CD14-positive monocyte (primary cell): Measurements from ENCODE around the gene CLVS2. TPM values are rescaled to one million over a fixed set of nuclear protein-coding genes. Genes with fewer than 3 reads are reported as not detected.

Source experiments
- DNase-seq, 3 donors: peaks; one replicate each; pipeline ENCODE4 v3.0.0-alpha.2; 2011 to 2022
- H2AFZ ChIP-seq: 2 replicates; pipeline ENCODE4 v1.6.0; 2012; ENCODE audit warnings: mild to moderate bottlenecking, low read depth, low read length, inconsistent platforms; ENCODE audit not compliant: insufficient read depth, poor library complexity, severe bottlenecking
- H3K27ac ChIP-seq, 2 donors: 1 replicate in 1 of 2; 2 replicates in 1 of 2; pipeline ENCODE4 v1.5.1; 2012 to 2013; ENCODE audit warnings: low read length in 2 of 2, control low read depth in 1 of 2, inconsistent platforms in 1 of 2, low read depth in 1 of 2, mild to moderate bottlenecking in 1 of 2
- H3K27me3 ChIP-seq, 2 donors: one replicate each; pipeline versions ENCODE4 v1.6.0 to v1.6.1; 2011 to 2013; ENCODE audit warnings: low read length in 2 of 2; ENCODE audit not compliant: control insufficient read depth in 2 of 2, insufficient read depth in 2 of 2
- H3K36me3 ChIP-seq, 2 donors: replicated peaks in 1 of 2; 1 replicate in 1 of 2; 2 replicates in 1 of 2; pipeline versions ENCODE4 v1.5.1 to v1.6.1; 2012 to 2013; ENCODE audit warnings: low read length in 2 of 2, control low read depth in 1 of 2, inconsistent platforms in 1 of 2, mild to moderate bottlenecking in 1 of 2; ENCODE audit not compliant: insufficient read depth in 2 of 2, control insufficient read depth in 1 of 2
- H3K4me1 ChIP-seq, 2 donors: 1 replicate in 1 of 2; 2 replicates in 1 of 2; pipeline versions ENCODE4 v1.5.1 to v1.6.1; 2012 to 2013; ENCODE audit warnings: low read length in 2 of 2, control low read depth in 1 of 2, inconsistent platforms in 1 of 2, mild to moderate bottlenecking in 1 of 2, moderate library complexity in 1 of 2; ENCODE audit not compliant: insufficient read depth in 2 of 2, control insufficient read depth in 1 of 2
- H3K4me2 ChIP-seq: replicated peaks from 2 replicates; pipeline ENCODE3; 2012; ENCODE audit warnings: low read length, moderate library complexity, mild to moderate bottlenecking; ENCODE audit not compliant: poor library complexity, severe bottlenecking; ENCODE audit errors: extremely low read depth
- H3K4me3 ChIP-seq, 3 experiments: fragments of 200-600 bp in 1 of 3; sonication (generic) in 1 of 3; replicated peaks in 1 of 3; 1 replicate in 2 of 3; 2 replicates in 1 of 3; pipeline ENCODE4 v1.5.1; 2011 to 2013; ENCODE audit warnings: low read length in 3 of 3, mild to moderate bottlenecking in 3 of 3, control low read depth in 2 of 3, low read depth in 2 of 3, inconsistent platforms in 1 of 3, moderate library complexity in 1 of 3
- H3K79me2 ChIP-seq: 2 replicates; pipeline ENCODE4 v1.6.0; 2012; ENCODE audit warnings: mild to moderate bottlenecking, control low read depth, inconsistent platforms, low read length, moderate library complexity; ENCODE audit not compliant: insufficient read depth
- H3K9ac ChIP-seq: 2 replicates; pipeline ENCODE4 v1.6.0; 2017; ENCODE audit warnings: low read length, mild to moderate bottlenecking; ENCODE audit not compliant: insufficient read depth, poor library complexity, severe bottlenecking
- H3K9me3 ChIP-seq, 2 donors: replicated peaks in 1 of 2; 1 replicate in 1 of 2; 2 replicates in 1 of 2; pipeline versions ENCODE4 v1.5.1 to v1.6.1; 2012 to 2013; ENCODE audit warnings: low read length in 2 of 2, control low read depth in 1 of 2; ENCODE audit not compliant: control insufficient read depth in 1 of 2, insufficient read depth in 1 of 2
- H4K20me1 ChIP-seq: 2 replicates; pipeline ENCODE4 v1.6.0; 2012; ENCODE audit warnings: mild to moderate bottlenecking, low read length, control low read depth, moderate library complexity; ENCODE audit not compliant: insufficient read depth
- H3K27ac Mint-ChIP-seq, 7 donors: one replicate each; pipeline ENCODE4 v1.8.0; 2020; ENCODE audit warnings: mild to moderate bottlenecking in 7 of 7, mixed read lengths in 7 of 7, moderate library complexity in 6 of 7, inconsistent platforms in 2 of 7
- H3K27me3 Mint-ChIP-seq, 3 donors: one replicate each; pipeline ENCODE4 v1.8.0; 2021 to 2022; ENCODE audit warnings: low read depth in 3 of 3, mild to moderate bottlenecking in 3 of 3, mixed read lengths in 3 of 3, moderate library complexity in 3 of 3, inconsistent platforms in 1 of 3
- H3K36me3 Mint-ChIP-seq, 2 donors: one replicate each; pipeline ENCODE4 v1.8.0; 2020; ENCODE audit warnings: mixed read lengths in 2 of 2, inconsistent platforms in 1 of 2, mild to moderate bottlenecking in 1 of 2
- H3K4me1 Mint-ChIP-seq: one replicate; pipeline ENCODE4 v1.8.0; 2020; ENCODE audit warnings: mild to moderate bottlenecking, mixed read lengths
- H3K4me3 Mint-ChIP-seq, 2 donors: one replicate each; pipeline ENCODE4 v1.8.0; 2020; ENCODE audit warnings: mild to moderate bottlenecking in 2 of 2, mixed read lengths in 2 of 2, moderate library complexity in 1 of 2
- H3K9me3 Mint-ChIP-seq, 7 donors: one replicate each; pipeline ENCODE4 v1.8.0; 2020 to 2022; ENCODE audit warnings: mixed read lengths in 7 of 7, mild to moderate bottlenecking in 6 of 7, moderate library complexity in 6 of 7, inconsistent platforms in 2 of 7
- CTCF ChIP-seq: fragments of 200-600 bp; IDR thresholded peaks from one replicate; pipeline ENCODE4 v1.8.0; 2022; ENCODE audit warnings: antibody characterized with exemption, mild to moderate bottlenecking
- WGBS: methylation state at CpG from one replicate; pipeline ENCODE4 v1.1.5; 2013; ENCODE audit warnings: missing lambda C conversion rate; ENCODE audit not compliant: insufficient coverage; 5-methylcytosine and 5-hydroxymethylcytosine counted together
- intact Hi-C, 2 donors: fragments of 100-400 bp; cut with micrococcal nuclease; formaldehyde crosslinking; loops; one replicate each; pipeline versions ENCODE4 v1.15.0 to v1.15.1; 2023
- polyA plus RNA-seq, 3 donors: library from polyadenylated mRNA; depleted of rRNA in 1 of 3; unstranded in 2 of 3; stranded (reverse) in 1 of 3; fragments of 300-500 nt in 2 of 3; fragments of >200 nt in 1 of 3; fragmentation: Illumina TruSeq in 2 of 3; gene quantifications; 1 replicate in 2 of 3; 2 replicates in 1 of 3; pipeline ENCODE4 v1.2.3, GENCODE V29; 2012 to 2021

The CLVS2 gene
- polyA plus RNA-seq, 3 donors: not detected

- TF ChIP-seq CTCF: no peak
- no peak overlapping the region for H3K27ac Mint-ChIP-seq
- WGBS: no CpG with 5 or more reads among the region's 4 CpGs
- H3K36me3 Mint-ChIP-seq: no peaks in the 10 kb centered on the region
- H3K9me3 Mint-ChIP-seq: peaks cover 0 to 3% (median 0%) of the 10 kb centered on the region in 7 donors
- Histone ChIP-seq H3K27ac (no peak overlapping the region), H3K9me3 (no peaks in the 10 kb centered on the region), H3K4me3 (no peak overlapping the region), H3K9ac (no peak overlapping the region), H3K27me3 (no peaks in the 10 kb centered on the region), H3K4me2 (no peak overlapping the region), H3K36me3 (no peaks in the 10 kb centered on the region), H4K20me1 (no peaks in the 10 kb centered on the region), H3K4me1 (no peaks in the 10 kb centered on the region), H2AFZ (no peak overlapping the region), H3K79me2 (no peaks in the 10 kb centered on the region)
- H3K4me3 Mint-ChIP-seq: no peak overlapping the region
- H3K27me3 Mint-ChIP-seq: peaks cover 0 to 2% (median 0%) of the 10 kb centered on the region in 3 donors
- DNase-seq: no peak
- no peaks in the 10 kb centered on the region for H3K4me1 Mint-ChIP-seq
- intact Hi-C loops: no loop called here
These were observed 18.9 kb upstream of the CLVS2 start for GRCh38 chr6:122977180-122977579.

- H3K4me3 Mint-ChIP-seq: no peak overlapping the region
- Histone ChIP-seq H3K27me3 (no peaks in the 10 kb centered on the region), H3K36me3 (no peaks in the 10 kb centered on the region), H4K20me1 (no peaks in the 10 kb centered on the region), H2AFZ (no peak overlapping the region), H3K4me2 (no peak overlapping the region), H3K27ac (no peak overlapping the region), H3K4me1 (no peaks in the 10 kb centered on the region), H3K9me3 (peaks cover 0 to 4% of the 10 kb centered on the region in 2 donors), H3K79me2 (no peaks in the 10 kb centered on the region), H3K4me3 (no peak overlapping the region), H3K9ac (no peak overlapping the region)
- no peak for TF ChIP-seq CTCF
- no peaks in the 10 kb centered on the region for H3K4me1 Mint-ChIP-seq
- intact Hi-C loops: no loop called here
- H3K9me3 Mint-ChIP-seq: peaks cover 2 to 10% (median 3%) of the 10 kb centered on the region in 7 donors
- peaks cover 0 to 1% (median 0%) of the 10 kb centered on the region in 3 donors for H3K27me3 Mint-ChIP-seq
- no peaks in the 10 kb centered on the region for H3K36me3 Mint-ChIP-seq
- DNase-seq: no peak
- WGBS: 67% methylated on average over 1 of the region's 2 CpGs
- H3K27ac Mint-ChIP-seq: no peak overlapping the region
These were observed 11.6 kb upstream of the CLVS2 start for GRCh38 chr6:122984393-122984792.
